ENCODE results near the gene IL31.
"Not testable (repeated sequence)": the region's sequence is repeated elsewhere in the genome, so short reads cannot be mapped to it uniquely, and the experiment has no call there.

IL31 gene

GRCh38 chr12:122174155-122174845, at the start of gene IL31:
Gene IL31, minus strand, starts transcription at chr12:122174221. Its CDS starts 49 bp downstream, at chr12:122174172.
- no peak for DNase-seq

- DNase-seq, result no peak
Measured at GRCh38 chr12:122216445-122216844, 42.4 kb upstream of the IL31 start.

- no peak for DNase-seq
Measured at GRCh38 chr12:122215771-122216170, 41.8 kb upstream of the IL31 start.

GRCh38 chr12:122208073-122208820, 34.2 kb upstream of the IL31 start:
- no peak for DNase-seq

- no peak for DNase-seq
Measured at GRCh38 chr12:122207391-122207790, 33.4 kb upstream of the IL31 start.

- no peak for DNase-seq
Measured at GRCh38 chr12:122206976-122207375, 33.0 kb upstream of the IL31 start.

GRCh38 chr12:122206111-122206881, 32.3 kb upstream of the IL31 start:
- no peak for DNase-seq

GRCh38 chr12:122205053-122205925, 31.3 kb upstream of the IL31 start:
- DNase-seq, result no peak

- DNase-seq, result no peak
Measured at GRCh38 chr12:122204167-122205052, 30.4 kb upstream of the IL31 start.

GRCh38 chr12:122203301-122204166, 29.5 kb upstream of the IL31 start, which contains the start of gene B3GNT4:
Gene B3GNT4, plus strand, starts transcription at chr12:122203709. Its CDS starts 910 bp downstream, at chr12:122204619.
- DNase-seq, result peak; percentile 41

GRCh38 chr12:122202811-122203210, 28.8 kb upstream of the IL31 start:
- DNase-seq, result not testable (repeated sequence)

- DNase-seq, result no peak
Measured at GRCh38 chr12:122202017-122202416, 28.0 kb upstream of the IL31 start.

GRCh38 chr12:122201381-122201780, 27.4 kb upstream of the IL31 start:
- DNase-seq, result no peak

- DNase-seq, result no peak
Measured at GRCh38 chr12:122200541-122201175, 26.6 kb upstream of the IL31 start.

GRCh38 chr12:122199484-122200355, 25.7 kb upstream of the IL31 start:
- DNase-seq, result no peak

- no peak for DNase-seq
Measured at GRCh38 chr12:122197612-122197966, 23.6 kb upstream of the IL31 start.

- DNase-seq, result no peak
Measured at GRCh38 chr12:122195405-122195804, 21.4 kb upstream of the IL31 start.

GRCh38 chr12:122194804-122195203, 20.8 kb upstream of the IL31 start:
- DNase-seq, result no peak

- DNase-seq, result no peak
Measured at GRCh38 chr12:122192441-122192840, 18.4 kb upstream of the IL31 start.
